IMR-90 (cell line): ENCODE measurements around the gene GAREM1. TPM values are rescaled to one million over a fixed set of nuclear protein-coding genes. Genes with fewer than 3 reads are reported as not detected.

Experiments
- ATAC-seq: fragments of 200-7000 bp; cut with Tn5 transposase; 2 replicates; pipeline ENCODE4 v1.9.1; 2020; ENCODE audit warnings: low read depth, mild to moderate bottlenecking, moderate library complexity
- BruUV-seq: library from RNA; stranded (reverse); fragments of 400-500 nt; replicated peaks from 2 replicates; lab custom pipeline; 2021; lab: Mats Ljungman, UMichigan
- CTCF ChIA-PET: fragments of 300-600 bp; formaldehyde crosslinking; extraction: SDS; loops from one replicate; lab custom pipeline; 2021; ENCODE audit warnings: antibody characterized with exemption; lab: Yijun Ruan, JAX
- POLR2A ChIA-PET: fragments of 300-600 bp; sonication (Branson Sonifier 250); formaldehyde crosslinking; loops from one replicate; lab custom pipeline; 2022; ENCODE audit warnings: antibody characterized with exemption; ENCODE audit not compliant: unreplicated experiment; lab: Charles Lee
- DNase-seq: peaks from one replicate; pipeline ENCODE4 v3.0.0; 2013
- H2AFZ ChIP-seq: replicated peaks from 2 replicates; pipeline ENCODE3; 2013; ENCODE audit warnings: low read length, mild to moderate bottlenecking; ENCODE audit not compliant: poor library complexity
- H2AK5ac ChIP-seq: 2 replicates; pipeline ENCODE4 v1.6.1; 2013; ENCODE audit warnings: low read depth, low read length, inconsistent platforms
- H2AK9ac ChIP-seq: replicated peaks from 2 replicates; pipeline ENCODE3; 2013; ENCODE audit warnings: mild to moderate bottlenecking, low read depth, low read length, moderate library complexity; ENCODE audit not compliant: poor library complexity
- H2BK120ac ChIP-seq: 2 replicates; pipeline ENCODE4 v1.6.1; 2013; ENCODE audit warnings: low read depth, low read length, inconsistent platforms
- H2BK15ac ChIP-seq: 3 replicates; pipeline ENCODE4 v1.6.1; 2013; ENCODE audit warnings: low read depth, low read length, inconsistent platforms
- H2BK20ac ChIP-seq: 2 replicates; pipeline ENCODE4 v1.6.1; 2013; ENCODE audit warnings: low read depth, mild to moderate bottlenecking, inconsistent platforms, low read length, moderate library complexity
- H2BK5ac ChIP-seq: 2 replicates; pipeline ENCODE4 v1.6.1; 2013; ENCODE audit warnings: mild to moderate bottlenecking, low read depth, low read length, inconsistent platforms; ENCODE audit not compliant: poor library complexity, severe bottlenecking
- H3K14ac ChIP-seq: replicated peaks from 2 replicates; pipeline ENCODE4 v1.6.1; 2013; ENCODE audit warnings: low read depth, low read length, inconsistent platforms
- H3K18ac ChIP-seq: 2 replicates; pipeline ENCODE4 v1.6.1; 2013; ENCODE audit warnings: low read depth, low read length, control low read depth
- H3K23ac ChIP-seq: 2 replicates; pipeline ENCODE4 v1.6.1; 2013; ENCODE audit warnings: low read depth, low read length, inconsistent platforms
- H3K27ac ChIP-seq: 2 replicates; pipeline ENCODE4 v1.5.1; 2013; ENCODE audit warnings: mild to moderate bottlenecking, control low read depth, low read length; ENCODE audit not compliant: insufficient read depth
- H3K27me3 ChIP-seq: 2 replicates; pipeline ENCODE4 v1.6.1; 2013; ENCODE audit warnings: low read length; ENCODE audit not compliant: control insufficient read depth, insufficient read depth
- H3K36me3 ChIP-seq: 2 replicates; pipeline ENCODE4 v1.6.1; 2013; ENCODE audit warnings: low read length, mixed read lengths; ENCODE audit not compliant: control insufficient read depth, insufficient read depth
- H3K4ac ChIP-seq: 2 replicates; pipeline ENCODE4 v1.6.1; 2013; ENCODE audit warnings: low read depth, low read length, inconsistent platforms
- H3K4me1 ChIP-seq: 2 replicates; pipeline ENCODE4 v1.6.1; 2013; ENCODE audit warnings: low read length, mixed read lengths; ENCODE audit not compliant: control insufficient read depth, insufficient read depth
- H3K4me2 ChIP-seq: 2 replicates; pipeline ENCODE4 v1.6.1; 2013; ENCODE audit warnings: low read depth, mild to moderate bottlenecking, control low read depth, low read length, moderate library complexity
- H3K4me3 ChIP-seq: 2 replicates; pipeline ENCODE4 v1.5.1; 2013; ENCODE audit warnings: low read depth, mild to moderate bottlenecking, control low read depth, low read length, moderate library complexity; ENCODE audit not compliant: insufficient read depth
- H3K56ac ChIP-seq: 2 replicates; pipeline ENCODE4 v1.6.1; 2013; ENCODE audit warnings: low read length, inconsistent platforms; ENCODE audit not compliant: insufficient read depth; ENCODE audit errors: extremely low read depth
- H3K79me1 ChIP-seq, 2 experiments: 2 replicates each; pipeline ENCODE4 v1.6.1; 2013; ENCODE audit warnings: low read length in 2 of 2, inconsistent platforms in 1 of 2, low read depth in 1 of 2
- H3K9ac ChIP-seq: 2 replicates; pipeline ENCODE4 v1.6.1; 2013; ENCODE audit warnings: low read depth, low read length, control low read depth
- H3K9me1 ChIP-seq: 2 replicates; pipeline ENCODE4 v1.6.1; 2013; ENCODE audit warnings: low read length, inconsistent platforms; ENCODE audit not compliant: insufficient read depth
- H3K9me3 ChIP-seq: 2 replicates; pipeline ENCODE4 v1.6.1; 2013; ENCODE audit warnings: low read length; ENCODE audit not compliant: control insufficient read depth, insufficient read depth
- H4K20me1 ChIP-seq: 2 replicates; pipeline ENCODE4 v1.6.1; 2013; ENCODE audit warnings: low read length, inconsistent platforms; ENCODE audit not compliant: insufficient read depth
- H4K5ac ChIP-seq: 2 replicates; pipeline ENCODE4 v1.6.1; 2013; ENCODE audit warnings: mild to moderate bottlenecking, low read depth, low read length, control low read depth
- H4K8ac ChIP-seq, 2 experiments: 2 replicates each; pipeline ENCODE4 v1.6.1; 2013; ENCODE audit warnings: low read depth in 2 of 2, low read length in 2 of 2, control low read depth in 1 of 2, inconsistent platforms in 1 of 2
- H4K91ac ChIP-seq: 2 replicates; pipeline ENCODE4 v1.6.1; 2013; ENCODE audit warnings: low read depth, low read length, inconsistent platforms; ENCODE audit not compliant: insufficient read depth
- MXI1 ChIP-seq: IDR thresholded peaks from 2 replicates; pipeline ENCODE4 v1.6.1; 2012; ENCODE audit warnings: low read depth, mild to moderate bottlenecking, low read length, moderate library complexity, borderline replicate concordance
- WGBS, 2 experiments: methylation state at CpG; one replicate each; pipeline versions ENCODE4 v1.1.5 to v1.1.7; 2013; ENCODE audit warnings: missing lambda C conversion rate in 2 of 2; ENCODE audit not compliant: insufficient read length in 1 of 2; ENCODE audit errors: extremely low coverage in 2 of 2; 5-methylcytosine and 5-hydroxymethylcytosine counted together
- dilution Hi-C: fragments of 300-500 bp; cut with HindIII; formaldehyde crosslinking; loops from one replicate; pipeline ENCODE4 v1.14.3; 2018; ENCODE audit warnings: low sequenced_read_pairs; ENCODE audit not compliant: unreplicated experiment
- in situ Hi-C: fragments of 300-500 bp; cut with MboI; formaldehyde crosslinking; loops from 3 replicates; pipeline ENCODE4 v1.14.3; 2019; ENCODE audit warnings: low sequenced_read_pairs, inconsistent platforms, mixed read lengths
- intact Hi-C: fragments of 100-400 bp; cut with micrococcal nuclease; formaldehyde crosslinking; loops from 2 replicates; pipeline ENCODE4 v1.10.0; 2022
- polyA plus RNA-seq, 3 experiments: library from polyadenylated mRNA; depleted of rRNA; stranded (reverse); fragments of >200 nt; gene quantifications; 2 replicates each; pipeline ENCODE4 v1.2.3, GENCODE V29; 2012; ENCODE audit warnings: low replicate concordance in 1 of 3
- total RNA-seq: library from RNA; depleted of rRNA; stranded (reverse); fragments of >200 nt; gene quantifications from 2 replicates; pipeline ENCODE4 v1.2.3, GENCODE V29; 2012

GAREM1 gene
- total and polyA plus RNA-seq, 2 of the 4 experiments (the other 2 are of a cell fraction): 1.4 to 2.3 TPM

DNA sequence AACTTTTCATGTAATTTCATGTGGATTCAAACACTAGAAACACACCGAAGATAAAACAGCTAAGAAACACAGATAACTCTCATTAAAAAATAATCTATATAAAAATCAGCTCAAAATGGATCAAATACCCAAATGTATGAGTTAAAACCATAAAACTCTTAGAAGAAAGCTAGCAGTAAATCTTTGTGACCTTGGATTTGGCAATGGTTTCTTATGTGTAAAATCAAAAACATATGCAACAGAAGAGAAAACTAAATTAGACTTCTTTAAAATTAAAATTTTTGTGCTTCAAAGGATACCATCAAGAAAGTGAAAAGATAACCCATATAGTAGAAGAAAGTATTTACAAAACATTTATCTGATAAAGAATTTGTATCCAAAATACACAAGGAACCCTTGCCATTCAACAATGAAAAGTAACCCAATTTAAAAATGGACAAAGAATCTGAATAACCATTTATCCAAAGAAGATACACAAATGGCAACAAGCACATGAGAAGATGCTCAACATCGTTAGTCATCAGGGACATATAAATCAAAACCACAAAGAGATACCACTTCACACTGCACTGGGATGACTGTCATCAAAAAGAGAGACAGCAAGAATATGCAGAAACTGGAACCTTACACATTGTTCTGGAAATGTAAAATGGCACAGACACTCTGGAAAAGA, 27.5 kb downstream of the GAREM1 start:
- H3K4me3 ChIP-seq: no peak overlapping the region
- POLR2A ChIA-PET: no interaction called here
- ATAC-seq: no peak
- H2BK5ac ChIP-seq: no peak overlapping the region
- no peak for DNase-seq
- no peak overlapping the region for H3K18ac ChIP-seq
- no peak for TF ChIP-seq MXI1
- CTCF ChIA-PET: no interaction called here
- BruUV-seq: no TSS peak
- H3K4me1 ChIP-seq: no peaks in the 10 kb centered on the region; the same call in 1 of the 2 replicates
- H3K4ac ChIP-seq: no peak overlapping the region
- no peak overlapping the region for H2AK9ac ChIP-seq
- no peak overlapping the region for H4K8ac ChIP-seq
- no peak overlapping the region for H2BK20ac ChIP-seq
- H3K4me2 ChIP-seq: no peak overlapping the region
- WGBS, 2 experiments: no CpG with 5 or more reads among the region's 2 CpGs
- intact Hi-C loops: no loop called here
- no peak overlapping the region for H2BK15ac ChIP-seq
- no peak overlapping the region for H3K14ac ChIP-seq
- H4K91ac ChIP-seq: no peak overlapping the region
- no peak overlapping the region for H2BK120ac ChIP-seq
- H3K56ac ChIP-seq: no peak overlapping the region
- no peak overlapping the region for H3K27ac ChIP-seq
- H4K20me1 ChIP-seq: peaks cover 2% of the 10 kb centered on the region; the same call in 1 of the 2 replicates
- H2AFZ ChIP-seq: no peak overlapping the region
- no peak overlapping the region for H4K5ac ChIP-seq
- no peak overlapping the region for H3K23ac ChIP-seq
- in situ Hi-C loops: no loop called here
- no peaks in the 10 kb centered on the region for H3K36me3 ChIP-seq
- dilution Hi-C loops: no loop called here
- H3K9me1 ChIP-seq: no peaks in the 10 kb centered on the region
- H3K27me3 ChIP-seq: no peaks in the 10 kb centered on the region; the same call in 1 of the 2 replicates
- no peak overlapping the region for H3K9ac ChIP-seq
- no peak overlapping the region for H2AK5ac ChIP-seq
- no peaks in the 10 kb centered on the region for H3K9me3 ChIP-seq
- no peaks in the 10 kb centered on the region for H3K79me1 ChIP-seq
